GM13976 (cell line): Measurements from ENCODE around the gene SH3RF3.

Experiments used
- DNase-seq: peaks from one replicate; pipeline ENCODE4 v3.0.0; 2012; ENCODE audit warnings: low spot score
- CTCF ChIP-seq: IDR thresholded peaks from 2 replicates; pipeline ENCODE4 v1.5.1; 2012; ENCODE audit warnings: borderline replicate concordance, mild to moderate bottlenecking; ENCODE audit not compliant: insufficient read depth; ENCODE audit errors: extremely low read depth, missing control alignments, control extremely low read depth
- in situ Hi-C: fragments of 300-500 bp; cut with MboI; formaldehyde crosslinking; loops from one replicate; pipeline ENCODE4 v1.12.0; 2022; ENCODE audit warnings: low sequenced_read_pairs, mixed read lengths, inconsistent platforms; ENCODE audit not compliant: unreplicated experiment

Gene SH3RF3

GRCh38 chr2:109253217-109253616, 124.2 kb downstream of the SH3RF3 start:
- TF ChIP-seq CTCF = no peak
- in situ Hi-C loops = no loop called here
- no peak for DNase-seq

- no peak for DNase-seq
- in situ Hi-C loops = no loop called here
- TF ChIP-seq CTCF = no peak
Measured at GRCh38 chr2:109254174-109254904, 125.3 kb downstream of the SH3RF3 start.

- in situ Hi-C loops = no loop called here
- TF ChIP-seq CTCF = no peak
- DNase-seq = no peak
Measured at GRCh38 chr2:109255654-109256053, 126.6 kb downstream of the SH3RF3 start.

GRCh38 chr2:109256111-109256510, 127.1 kb downstream of the SH3RF3 start:
- in situ Hi-C loops = no loop called here
- no peak for DNase-seq
- TF ChIP-seq CTCF = no peak

GRCh38 chr2:109256921-109257320, 127.9 kb downstream of the SH3RF3 start:
- in situ Hi-C loops = no loop called here
- DNase-seq = no peak
- no peak for TF ChIP-seq CTCF

- in situ Hi-C loops = no loop called here
- DNase-seq = no peak
- TF ChIP-seq CTCF = no peak
Measured at GRCh38 chr2:109257653-109258052, 128.6 kb downstream of the SH3RF3 start.
